HG02981 (cell line): ENCODE results near the gene FAM107B.

Experiments used
- ATAC-seq: cut with Tn5 transposase; IDR thresholded peaks from one replicate; pipeline ENCODE4 v1.9.1; 2021; ENCODE audit warnings: mild to moderate bottlenecking, moderate library complexity; ENCODE audit not compliant: unreplicated experiment

The FAM107B gene

DNA sequence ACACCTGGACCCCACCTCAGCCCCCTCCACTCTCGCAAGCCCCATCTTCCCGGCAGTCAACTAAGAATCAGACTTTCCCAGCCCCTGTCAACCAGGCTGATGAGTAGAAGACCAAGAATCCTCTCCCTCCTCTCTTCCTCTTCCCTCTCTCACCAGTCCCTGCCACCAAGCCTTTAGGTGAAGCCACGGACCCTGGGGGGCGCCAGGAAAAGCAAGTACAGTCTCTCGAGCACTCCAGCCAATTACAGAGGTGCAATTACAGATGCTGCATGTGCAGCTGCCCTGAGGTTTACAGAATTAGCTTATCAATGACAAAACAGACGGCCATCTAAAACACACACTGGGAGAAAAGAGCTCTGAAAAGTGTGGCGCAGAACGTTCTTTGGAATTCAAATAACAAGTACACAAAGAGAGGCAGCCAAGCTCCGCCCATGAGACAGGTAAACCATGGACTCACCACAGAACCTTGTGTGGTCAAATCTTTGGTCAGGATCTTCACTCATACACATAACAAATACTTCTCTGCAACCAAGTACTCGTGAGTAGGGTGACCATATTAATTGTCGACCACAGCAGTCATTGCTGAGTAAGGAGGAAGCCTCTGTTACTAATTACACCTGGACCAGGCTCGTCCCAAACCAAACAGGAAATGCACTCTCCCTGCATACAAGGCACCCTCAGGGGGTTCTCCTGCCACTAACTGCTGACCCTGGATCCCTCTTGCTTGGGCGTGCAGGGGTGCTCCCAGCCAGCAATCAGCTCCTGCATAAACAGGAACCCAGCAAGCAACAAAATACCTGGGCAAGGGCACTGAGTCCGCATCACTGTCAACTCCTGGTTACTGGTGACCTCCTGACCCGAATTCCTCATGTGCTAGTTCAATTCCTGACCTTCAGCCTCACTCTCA is 189.2 kb downstream of the FAM107B start:
- ATAC-seq, result no peak

DNA sequence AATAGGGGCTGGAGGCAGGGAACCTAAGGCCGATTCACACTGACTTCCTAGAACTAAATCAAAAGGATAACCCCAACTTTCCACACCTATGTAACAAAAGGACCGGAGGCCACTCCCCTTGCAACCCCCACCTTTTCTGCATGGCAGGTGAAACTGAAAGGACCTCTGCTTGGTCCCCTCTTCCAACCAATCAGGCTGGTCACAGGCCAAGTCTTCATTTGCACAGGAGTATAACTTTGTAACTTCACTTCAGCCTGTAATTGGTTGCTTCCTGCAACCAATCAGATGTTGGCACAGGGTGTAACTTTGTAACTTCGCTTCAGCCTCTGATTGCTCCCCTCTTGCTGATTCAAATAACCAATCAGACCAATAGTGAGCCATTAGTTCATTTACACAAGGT is 190.0 kb downstream of the FAM107B start:
- no peak for ATAC-seq

DNA sequence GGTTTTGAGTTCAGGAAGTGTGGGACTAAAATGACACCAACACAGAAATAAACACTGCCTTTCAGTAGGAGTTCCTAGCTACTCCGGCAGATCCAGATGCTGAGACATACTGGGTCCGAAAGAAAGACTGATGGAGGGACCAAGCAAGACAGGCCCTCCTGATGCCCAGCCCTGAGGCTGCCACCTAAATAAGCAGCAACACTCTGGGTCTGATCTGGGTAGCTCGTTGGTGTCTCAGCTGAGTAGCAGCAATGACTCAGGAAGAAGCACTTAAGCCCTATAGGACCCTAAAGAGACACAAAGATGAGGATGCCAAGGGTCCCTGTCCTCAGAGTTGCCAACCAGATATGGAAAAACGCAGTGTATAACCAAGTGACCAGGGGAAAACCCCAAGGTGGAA is 190.7 kb downstream of the FAM107B start:
- no peak for ATAC-seq

DNA sequence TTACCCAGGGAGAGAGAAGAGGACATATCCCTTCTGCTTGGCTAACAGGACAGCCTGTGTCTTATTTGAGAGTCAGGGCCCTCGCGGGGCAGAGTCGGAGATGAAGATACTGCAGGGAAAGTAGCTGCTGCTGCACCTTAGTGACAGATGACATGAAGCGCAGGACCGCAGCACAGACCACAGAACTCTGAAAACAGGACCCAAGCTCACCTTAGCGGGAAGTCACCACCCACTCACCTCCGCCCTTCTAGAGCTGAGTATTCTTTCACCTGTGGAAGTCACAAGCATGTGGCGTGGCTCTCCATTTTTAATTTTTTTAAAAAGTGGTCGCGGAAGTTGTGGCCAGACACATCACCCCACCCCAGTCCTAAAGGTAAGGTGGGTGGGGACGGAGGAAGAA is 191.4 kb downstream of the FAM107B start:
- ATAC-seq, result no peak

DNA sequence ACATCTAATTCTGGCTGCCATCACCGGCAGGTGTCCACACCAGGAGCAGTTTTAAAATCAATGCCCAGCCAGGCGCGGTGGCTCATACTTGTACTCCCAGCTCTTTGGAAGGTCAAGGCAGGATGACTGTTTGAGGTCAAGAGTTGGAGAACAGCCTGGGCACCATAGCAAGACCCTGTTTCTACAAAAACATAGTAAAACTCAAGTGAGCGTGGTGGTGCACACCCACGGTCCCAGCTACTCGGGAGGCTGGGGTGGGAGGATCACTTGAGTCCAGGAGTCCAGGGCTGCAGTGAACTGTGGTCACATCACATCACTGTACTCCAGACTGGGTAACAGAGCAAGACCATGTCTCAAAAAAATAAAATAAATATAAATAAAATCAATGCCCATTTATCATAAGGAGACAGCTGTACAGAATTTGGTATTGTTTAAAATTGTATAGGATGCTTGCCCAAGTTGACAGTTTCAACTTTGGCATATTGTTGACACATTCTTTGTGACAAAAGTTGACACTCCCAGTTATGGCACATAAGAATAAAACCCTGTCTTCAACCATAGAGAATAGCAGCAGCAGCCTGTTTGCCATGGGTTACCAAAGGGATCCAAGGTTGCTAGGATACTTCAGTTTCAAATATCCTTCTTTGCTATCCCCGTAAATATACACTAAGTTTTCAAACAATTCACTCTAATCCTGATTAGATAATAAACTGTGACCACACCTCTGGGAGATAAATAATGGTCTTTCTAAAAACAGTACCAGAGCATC is 193.0 kb downstream of the FAM107B start:
- no peak for ATAC-seq

DNA sequence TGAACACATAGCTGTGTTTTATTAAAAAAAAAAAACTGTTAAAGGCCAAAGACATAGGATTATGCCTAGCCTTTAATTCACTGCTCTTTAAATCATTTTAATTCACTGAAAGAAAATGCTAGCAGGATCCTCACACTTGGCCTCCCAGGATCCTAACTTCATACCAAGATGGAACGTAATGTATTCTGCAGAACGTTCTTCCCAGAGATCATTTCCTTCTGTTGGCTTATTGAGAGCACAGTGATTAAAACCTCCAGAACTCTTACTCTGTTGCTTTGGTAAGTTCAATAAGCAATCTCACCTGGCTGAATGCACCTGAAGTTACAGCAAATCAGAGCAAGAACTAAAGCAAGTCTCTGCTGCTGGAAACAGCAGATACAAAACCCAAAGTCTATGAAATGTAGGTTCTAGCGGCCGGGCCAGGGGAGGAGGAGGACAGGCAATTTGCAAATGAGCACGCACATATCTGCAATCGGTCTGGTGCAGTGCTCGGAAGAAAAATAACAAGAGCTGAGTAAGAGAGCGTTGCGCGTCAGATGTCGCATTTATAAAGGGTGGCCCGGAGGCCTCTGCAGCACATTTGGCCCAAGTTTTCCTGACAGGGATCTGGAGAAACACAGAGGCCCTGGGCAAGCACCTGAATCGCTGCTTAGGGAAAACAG is 193.9 kb downstream of the FAM107B start:
- ATAC-seq, result no peak

DNA sequence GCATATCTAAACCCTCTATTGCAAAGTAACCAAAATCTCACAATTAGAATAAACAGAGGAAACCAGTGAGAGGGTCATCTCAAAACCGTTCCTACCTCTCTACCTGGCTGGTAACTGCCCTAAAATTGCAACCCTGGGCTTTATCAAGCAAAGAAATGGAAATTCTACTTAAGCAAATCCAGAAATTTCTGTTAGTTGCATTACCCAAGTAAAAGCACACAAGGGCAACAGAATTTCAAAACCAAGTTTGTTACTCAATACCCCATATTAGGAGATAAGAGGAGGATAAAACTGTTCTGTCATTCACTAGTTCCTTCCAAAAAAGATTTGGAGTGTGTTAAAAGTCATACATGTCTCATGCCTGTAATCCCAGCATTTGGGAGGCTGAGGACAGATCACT is 195.3 kb downstream of the FAM107B start:
- no peak for ATAC-seq

DNA sequence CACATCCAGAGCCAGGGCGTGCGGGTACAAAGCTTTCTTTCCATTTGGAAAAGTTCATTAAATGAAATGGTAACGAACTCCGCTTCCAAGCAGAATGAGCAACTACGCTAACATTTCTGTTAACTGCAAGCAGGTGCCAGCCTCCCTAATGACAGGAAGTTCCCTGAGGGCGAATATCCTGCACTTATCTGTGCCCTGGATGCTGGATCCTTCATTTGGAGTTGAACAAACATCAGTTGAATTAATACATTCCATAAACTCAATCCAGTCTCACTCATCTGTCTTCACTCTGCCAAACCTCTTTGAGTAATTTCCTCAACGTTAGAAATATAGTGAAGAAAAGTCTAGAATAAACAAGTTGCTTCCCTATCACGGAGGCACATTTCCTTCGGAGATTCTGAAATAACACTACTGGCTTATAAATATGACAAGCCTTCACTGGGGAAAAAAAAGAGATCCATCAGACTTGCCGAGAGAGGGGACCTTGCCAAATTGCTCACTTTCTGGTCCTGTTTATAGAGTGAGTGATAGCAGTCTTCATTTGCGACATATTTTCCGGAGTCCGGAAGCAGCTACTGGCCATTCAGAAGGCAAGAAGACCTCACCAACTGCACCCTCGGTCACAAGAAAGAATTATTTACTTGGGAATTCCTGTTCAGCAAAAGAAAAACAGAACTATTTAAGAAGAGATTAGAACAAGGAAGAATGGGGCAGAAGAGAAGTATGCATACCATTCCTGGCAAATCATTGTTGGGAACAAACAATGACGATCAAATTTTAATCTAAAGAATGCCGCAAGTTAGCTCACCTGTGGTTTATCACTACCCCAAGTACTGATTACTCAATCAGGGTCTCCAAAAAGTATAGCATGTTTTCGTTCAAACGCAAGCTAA is 196.4 kb downstream of the FAM107B start:
- no peak for ATAC-seq

DNA sequence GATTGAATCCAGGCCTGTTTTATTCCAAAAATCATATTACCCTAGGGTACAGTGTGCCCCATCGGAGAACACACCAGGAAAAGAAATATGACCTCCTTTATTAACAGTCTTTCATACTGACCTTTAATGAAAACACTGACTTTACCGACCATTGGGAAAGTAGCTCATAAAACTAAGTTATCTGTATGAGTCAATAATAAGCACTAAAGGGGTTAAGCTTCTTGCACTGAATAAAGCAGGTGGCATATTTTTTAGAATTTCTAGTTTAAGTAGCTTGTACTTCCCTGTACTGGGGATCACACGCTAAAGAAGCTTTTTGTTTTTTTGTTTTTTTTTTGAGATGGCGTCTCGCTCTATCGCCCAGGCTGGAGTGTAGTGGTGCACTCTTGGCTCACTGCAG is 199.8 kb downstream of the FAM107B start:
- ATAC-seq, result no peak

DNA sequence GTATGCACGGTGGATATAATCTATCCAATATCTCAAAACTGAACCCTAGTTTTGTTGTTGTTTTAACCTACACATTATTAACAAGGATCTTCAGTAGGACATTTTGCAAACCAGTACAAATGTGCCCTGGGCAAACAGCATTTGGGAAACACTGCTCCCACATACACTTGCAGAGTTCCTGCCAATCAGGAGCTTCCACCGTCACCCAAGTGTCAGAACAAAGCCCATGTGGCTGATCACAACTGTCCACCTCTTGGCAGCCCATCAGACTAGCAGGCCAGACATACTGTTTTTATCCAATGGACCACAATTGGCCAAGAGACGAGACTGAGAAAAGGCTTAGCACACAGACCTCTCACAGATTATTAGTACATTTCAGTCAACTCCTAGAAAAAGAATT is 200.4 kb downstream of the FAM107B start:
- no peak for ATAC-seq

DNA sequence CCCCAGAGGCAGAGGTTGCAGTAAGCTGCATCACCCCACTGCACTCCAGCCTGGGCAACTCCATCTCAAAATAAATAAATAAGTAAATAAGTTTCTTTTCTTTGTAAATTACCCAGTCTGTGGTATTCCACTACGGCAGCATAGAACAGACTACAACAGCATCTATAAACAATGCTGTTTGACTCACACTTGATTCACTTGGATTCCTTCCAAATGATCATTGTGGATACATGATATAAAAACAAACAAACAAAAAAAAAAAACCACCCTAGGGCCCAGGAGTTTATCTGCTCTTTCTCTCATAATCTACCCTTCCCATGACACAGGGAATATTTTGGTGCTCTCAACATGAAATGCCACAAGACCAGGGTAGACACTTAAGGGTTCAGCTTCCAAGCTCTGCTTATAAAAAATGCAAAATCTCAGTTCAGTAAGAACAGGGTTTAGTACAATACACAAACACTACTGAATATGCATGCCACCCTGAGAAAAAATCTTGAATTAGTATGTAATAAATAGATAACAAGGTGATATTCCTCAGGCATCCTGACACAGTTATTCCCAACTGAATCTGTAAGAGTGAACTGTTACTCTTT is 200.9 kb downstream of the FAM107B start:
- ATAC-seq, result no peak

DNA sequence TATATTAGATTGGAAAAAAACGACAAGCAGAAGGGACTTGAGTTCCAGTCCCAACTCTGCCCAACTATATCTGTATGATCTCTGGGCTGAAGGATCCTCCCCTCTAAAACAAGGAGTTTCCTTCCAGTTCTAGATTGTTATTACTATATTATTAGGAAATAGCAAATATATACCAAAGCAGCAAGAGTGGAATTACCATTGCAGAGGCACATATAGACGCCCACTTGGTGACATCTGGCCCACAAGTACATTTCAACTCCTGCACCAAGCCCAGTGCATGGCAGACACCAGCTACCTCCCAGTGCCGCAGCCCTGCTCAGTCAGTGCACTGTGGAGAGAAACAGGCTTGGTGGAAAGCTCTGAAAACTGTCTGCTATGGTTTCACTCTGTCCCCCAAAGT is 201.9 kb downstream of the FAM107B start:
- no peak for ATAC-seq

DNA sequence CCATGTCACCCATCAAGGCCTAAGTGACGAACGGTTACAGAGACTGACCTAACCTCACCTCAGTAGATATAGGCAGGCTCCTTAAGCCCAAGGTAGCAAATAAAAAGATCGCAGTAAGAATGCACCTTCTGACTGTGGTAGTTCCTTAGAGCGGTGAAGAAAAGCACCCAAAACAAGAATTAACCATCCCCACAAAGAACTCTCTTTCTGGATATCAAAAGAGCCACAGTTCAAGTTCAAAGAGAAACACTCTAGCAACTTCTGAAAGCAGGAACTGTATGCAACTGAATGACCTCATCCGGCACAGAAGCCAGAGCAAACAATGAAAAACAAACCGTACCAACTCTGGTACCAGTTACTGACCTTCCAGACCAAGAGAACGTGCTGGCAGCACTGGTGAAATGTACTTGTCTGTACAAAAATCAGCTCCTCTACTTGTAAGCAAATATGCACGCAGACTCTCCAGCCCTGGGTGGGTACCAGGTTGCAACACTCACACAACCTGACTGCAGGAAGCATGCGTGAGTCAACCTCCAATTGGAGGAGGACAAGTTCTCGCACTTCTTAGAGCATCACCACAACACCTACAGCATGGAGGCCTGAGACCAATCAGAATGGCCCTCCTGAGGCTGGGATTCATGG is 202.7 kb downstream of the FAM107B start:
- peak; percentile 71 for ATAC-seq

DNA sequence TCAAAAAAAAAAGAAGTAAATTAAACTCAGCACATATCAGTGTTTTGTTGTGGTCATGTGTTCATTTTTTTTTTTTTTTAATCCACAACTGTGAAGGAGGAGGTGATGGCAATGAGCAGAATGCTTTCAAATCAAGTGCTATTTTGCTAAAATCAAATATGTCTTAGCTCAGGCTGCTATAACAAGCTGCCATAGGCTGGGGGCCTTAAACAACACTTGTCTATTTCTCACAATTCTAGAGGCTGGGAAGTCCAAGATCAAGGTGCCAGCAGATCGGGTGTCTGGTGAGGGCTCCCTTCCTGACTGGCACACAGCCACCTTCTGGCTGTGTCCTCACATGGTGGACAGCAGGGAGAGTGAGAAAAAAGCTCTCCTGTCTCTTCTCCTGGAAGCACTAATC is 203.9 kb downstream of the FAM107B start:
- ATAC-seq, result no peak

DNA sequence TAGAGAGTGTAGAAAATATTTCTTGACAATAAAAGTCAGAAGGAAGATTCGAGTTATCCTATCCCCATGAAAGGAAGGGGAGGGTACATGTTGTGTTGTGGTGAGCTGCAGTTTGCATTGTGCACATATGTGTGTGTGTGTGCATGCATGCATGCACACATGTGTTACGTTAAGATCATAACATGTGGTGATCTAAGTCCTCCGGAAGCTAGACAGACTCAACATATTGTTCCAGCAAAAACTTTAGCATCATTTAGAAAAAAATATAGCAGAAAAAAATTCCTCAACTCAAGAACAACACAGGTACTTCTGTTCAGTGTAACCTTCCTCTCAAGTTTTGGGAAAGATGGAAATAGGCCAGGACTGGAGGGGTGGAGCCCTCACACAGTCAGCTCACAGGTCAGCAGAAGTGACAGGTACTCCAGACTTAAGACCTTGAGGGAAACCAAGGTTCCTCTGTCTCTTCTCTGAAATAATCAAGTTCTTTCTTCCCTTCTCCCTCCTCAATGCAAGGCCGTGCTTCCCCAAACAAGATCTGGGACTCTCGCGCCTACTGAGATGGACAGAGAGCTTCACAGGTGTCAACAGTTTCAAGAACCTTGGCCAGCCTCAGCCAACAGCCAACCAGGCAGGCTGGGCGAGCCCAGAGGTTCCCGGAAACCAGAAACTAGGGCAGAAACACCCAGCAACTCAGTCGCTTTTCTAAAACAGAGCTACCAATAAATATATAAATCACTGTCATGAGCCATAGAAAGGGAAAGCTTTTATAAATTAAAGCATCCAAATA is 205.2 kb downstream of the FAM107B start:
- no peak for ATAC-seq

DNA sequence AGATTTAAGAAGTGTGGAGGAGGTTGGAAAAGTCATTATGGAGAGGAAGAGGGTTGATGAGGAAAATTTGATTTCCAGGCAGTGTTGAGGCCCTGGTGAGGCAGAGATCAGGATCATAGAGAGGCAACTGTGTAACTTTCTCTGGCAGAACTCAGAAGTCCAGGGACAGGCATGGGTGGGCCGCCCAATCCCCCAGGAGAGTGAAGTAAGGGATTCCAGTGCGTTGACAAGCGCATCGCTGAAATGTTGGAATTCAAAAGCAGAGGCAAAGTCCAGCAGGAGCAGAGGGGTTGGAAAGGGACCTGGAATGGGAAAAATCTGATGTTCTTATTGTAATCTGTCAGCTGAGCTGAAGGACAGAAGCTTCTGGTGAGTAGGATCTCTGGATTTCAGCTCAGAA is 207.3 kb downstream of the FAM107B start:
- ATAC-seq, result no peak

DNA sequence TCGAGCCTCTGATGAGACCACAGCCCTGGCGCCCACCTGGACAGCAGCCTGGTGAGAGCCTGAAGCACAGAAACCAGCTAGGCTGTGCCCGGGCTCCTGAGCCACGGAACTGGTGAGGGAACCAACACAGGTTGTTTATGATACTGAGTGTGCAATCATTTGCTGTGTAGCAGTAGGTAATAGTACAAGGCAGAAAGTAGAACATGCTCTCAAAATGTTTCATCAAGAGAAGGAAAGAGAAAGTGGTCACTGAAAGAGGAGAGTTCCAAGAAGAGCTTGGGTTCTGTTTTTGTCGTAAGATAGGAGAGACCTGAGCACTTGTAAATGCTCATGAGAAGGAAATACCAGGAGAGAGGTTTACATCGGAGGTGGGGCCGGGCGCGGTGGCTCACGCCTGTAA is 208.2 kb downstream of the FAM107B start:
- no peak for ATAC-seq

DNA sequence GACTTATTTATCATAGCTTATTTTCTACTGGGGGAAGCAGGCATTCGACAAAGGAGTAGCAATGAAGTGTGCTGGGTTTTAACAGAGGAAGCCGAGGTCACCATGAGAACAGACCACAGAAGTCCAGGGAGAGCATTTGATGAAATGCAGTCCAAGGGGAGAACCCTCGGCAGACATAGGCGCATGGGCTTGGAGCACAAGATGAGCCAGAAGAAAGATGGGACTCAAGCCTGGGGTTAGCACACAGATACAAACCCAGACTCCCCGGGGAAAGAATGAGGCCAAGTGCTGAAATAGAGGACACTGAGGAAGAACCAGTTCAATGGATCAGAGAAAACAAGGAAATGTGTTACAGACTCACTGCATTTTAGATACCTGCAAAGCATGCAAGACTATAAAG is 209.5 kb downstream of the FAM107B start:
- ATAC-seq, result no peak

DNA sequence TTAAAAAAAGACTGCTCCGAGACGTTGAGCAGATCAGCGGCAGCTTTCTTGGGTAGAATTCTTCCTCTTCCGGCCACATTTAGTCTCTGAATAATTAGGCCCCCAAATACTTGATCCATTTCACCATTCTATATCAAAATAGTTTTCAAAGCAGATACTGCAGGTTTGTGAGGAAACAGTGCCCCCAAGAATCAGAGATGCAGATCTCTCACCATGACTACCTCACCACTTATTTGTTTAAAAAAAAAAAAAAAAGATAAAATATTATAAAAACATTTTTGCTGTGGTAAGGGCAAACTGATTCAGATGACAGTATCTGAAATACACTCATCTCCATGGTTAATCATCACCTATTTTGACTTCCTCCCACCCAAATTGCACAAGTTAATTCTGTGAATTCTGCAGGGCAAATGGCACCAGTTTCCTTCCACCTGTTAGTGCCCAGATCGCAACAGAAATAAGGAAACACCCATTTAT is 210.4 kb downstream of the FAM107B start:
- ATAC-seq, result no peak
